ENCODE results near the gene TACC2. TPM values are rescaled to one million over a fixed set of nuclear protein-coding genes. Genes with fewer than 3 reads are reported as not detected.

Gene TACC2
- total and polyA plus RNA-seq, 2 donors (not counting 3 experiments of a cell fraction or from before 2014, with no cell fraction given): 14.4 to 46.2 TPM

GRCh38 chr10:122299423-122300075, 310.6 kb downstream of the TACC2 start:
- H3K27me3 ChIP-seq (ENCODE audit: control insufficient read depth in 2 of 2, insufficient read depth in 2 of 2, low read length in 2 of 2): no peaks in the 10 kb centered on the region
- CTCF ChIA-PET: interaction anchor here (0.6 to 4.1 kb wide), 83 partner anchors 9 to 834 kb away, joined by 3 to 191 read pairs (median 4); partner anchors contain the start of gene PLEKHA1
- no peaks in the 10 kb centered on the region for H3K36me3 ChIP-seq (ENCODE audit: control insufficient read depth in 2 of 2, extremely low read depth in 1 of 2, insufficient read depth in 2 of 2, low read length in 2 of 2)
- H3K4me2 ChIP-seq (ENCODE audit: insufficient read depth, low read length): no peak overlapping the region
- FAIRE-seq (no peak), DNase-seq (ENCODE audit: low read depth, low spot score) (no peak)
- dilution Hi-C loops (cut with MboI; ENCODE audit: extremely low pct_ligation_motif_present, low sequenced_read_pairs) (loop anchor here (25.0 kb wide), 1 partner anchor 138 kb away; no protein-coding TSS in a partner anchor), intact Hi-C loops (cut with micrococcal nuclease) (loop anchor here (1.0 to 2.0 kb wide), 2 partner anchors 75 to 196 kb away; partner anchors contain the start of gene PLEKHA1)
- no peaks in the 10 kb centered on the region for H3K79me2 ChIP-seq (ENCODE audit: control insufficient read depth, insufficient read depth, low read length)
- TF ChIP-seq MYC (IDR thresholded peaks at IDR 0.05; ENCODE audit: low read depth, low read length): no peak
- TF ChIP-seq, protein P1, sequence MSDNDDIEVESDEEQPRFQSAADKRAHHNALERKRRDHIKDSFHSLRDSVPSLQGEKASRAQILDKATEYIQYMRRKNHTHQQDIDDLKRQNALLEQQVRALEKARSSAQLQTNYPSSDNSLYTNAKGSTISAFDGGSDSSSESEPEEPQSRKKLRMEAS (IDR thresholded peaks at IDR 0.05; ENCODE audit: insufficient read depth, insufficient read length): no peak
- no peak for TF ChIP-seq EZH2 (IDR thresholded peaks at IDR 0.05; ENCODE audit: borderline replicate concordance, low read depth, low read length, severe bottlenecking)
- TF ChIP-seq FOS (IDR thresholded peaks at IDR 0.05; ENCODE audit: borderline replicate concordance, insufficient read depth, low read length): no peak
- TF ChIP-seq JUN (IDR thresholded peaks at IDR 0.05; ENCODE audit: borderline replicate concordance, insufficient read depth, insufficient read length, low read depth): no peak
- no peak for TF ChIP-seq POLR2A (IDR thresholded peaks at IDR 0.05; ENCODE audit: low read depth, low read length)
- TF ChIP-seq GATA2 (IDR thresholded peaks at IDR 0.05; ENCODE audit: insufficient read depth, insufficient read length, low read depth, low read length): no peak
- no peak for TF ChIP-seq POLR2AphosphoS5 (IDR thresholded peaks at IDR 0.05; ENCODE audit: insufficient read depth, low read depth, low read length)
- TF ChIP-seq, protein P2, sequence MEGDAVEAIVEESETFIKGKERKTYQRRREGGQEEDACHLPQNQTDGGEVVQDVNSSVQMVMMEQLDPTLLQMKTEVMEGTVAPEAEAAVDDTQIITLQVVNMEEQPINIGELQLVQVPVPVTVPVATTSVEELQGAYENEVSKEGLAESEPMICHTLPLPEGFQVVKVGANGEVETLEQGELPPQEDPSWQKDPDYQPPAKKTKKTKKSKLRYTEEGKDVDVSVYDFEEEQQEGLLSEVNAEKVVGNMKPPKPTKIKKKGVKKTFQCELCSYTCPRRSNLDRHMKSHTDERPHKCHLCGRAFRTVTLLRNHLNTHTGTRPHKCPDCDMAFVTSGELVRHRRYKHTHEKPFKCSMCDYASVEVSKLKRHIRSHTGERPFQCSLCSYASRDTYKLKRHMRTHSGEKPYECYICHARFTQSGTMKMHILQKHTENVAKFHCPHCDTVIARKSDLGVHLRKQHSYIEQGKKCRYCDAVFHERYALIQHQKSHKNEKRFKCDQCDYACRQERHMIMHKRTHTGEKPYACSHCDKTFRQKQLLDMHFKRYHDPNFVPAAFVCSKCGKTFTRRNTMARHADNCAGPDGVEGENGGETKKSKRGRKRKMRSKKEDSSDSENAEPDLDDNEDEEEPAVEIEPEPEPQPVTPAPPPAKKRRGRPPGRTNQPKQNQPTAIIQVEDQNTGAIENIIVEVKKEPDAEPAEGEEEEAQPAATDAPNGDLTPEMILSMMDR (IDR thresholded peaks at IDR 0.05; ENCODE audit: extremely low read depth in 1 of 2, insufficient read depth in 1 of 2, low read depth in 1 of 2, low read length in 2 of 2): no peak
- no peak overlapping the region for H3K4me3 ChIP-seq (replicated peaks in 1 of 3; ENCODE audit: insufficient read depth in 1 of 3, low read depth in 1 of 3, low read length in 3 of 3)
- no peaks in the 10 kb centered on the region for H4K20me1 ChIP-seq (replicated peaks; ENCODE audit: control insufficient read depth, extremely low read depth, insufficient read depth, low read length)
- no peaks in the 10 kb centered on the region for H3K9me1 ChIP-seq (replicated peaks; ENCODE audit: control insufficient read depth, extremely low read depth, insufficient read depth, low read length)
- no TSS peak for BruUV-seq (replicated peaks)
- no peaks in the 10 kb centered on the region for H3K9me3 ChIP-seq (replicated peaks; ENCODE audit: control insufficient read depth, insufficient read depth, low read length)
- no peak overlapping the region for H3K27ac ChIP-seq (ENCODE audit: insufficient read depth, low read depth, low read length)
- no peaks in the 10 kb centered on the region for H3K4me1 ChIP-seq (ENCODE audit: control insufficient read depth, extremely low read depth, insufficient read depth, low read length)
- H3K9ac ChIP-seq (replicated peaks; ENCODE audit: extremely low read depth, insufficient read depth, low read length): no peak overlapping the region
- POLR2A ChIA-PET: interaction anchor here (1.8 kb wide), 1 partner anchor 11 kb away, joined by 5 read pairs; no protein-coding TSS in a partner anchor
- no peak overlapping the region for H2AFZ ChIP-seq (ENCODE audit: low read depth, low read length)
